Caco-2 (cell line): ENCODE measurements around the gene SIM1. TPM values are rescaled to one million over a fixed set of nuclear protein-coding genes. Genes with fewer than 3 reads are reported as not detected.

ENCODE experiments used
- BruUV-seq: library from RNA; stranded (reverse); fragments of 400-500 nt; replicated peaks from 2 replicates; lab custom pipeline; 2021; lab: Mats Ljungman, UMichigan
- CTCF ChIA-PET: fragments of 300-600 bp; sonication (Branson Sonifier 250); formaldehyde crosslinking; loops from one replicate; lab custom pipeline; 2022; ENCODE audit warnings: antibody characterized with exemption; lab: Charles Lee
- POLR2A ChIA-PET: fragments of 300-600 bp; sonication (Branson Sonifier 250); formaldehyde crosslinking; loops from one replicate; lab custom pipeline; 2022; ENCODE audit warnings: antibody characterized with exemption; lab: Charles Lee
- DNase-seq, 2 experiments: peaks; one replicate each; pipeline versions ENCODE4 v3.0.0 to v3.0.0-alpha.2; 2020 to 2022
- H3K27me3 ChIP-seq: replicated peaks from 2 replicates; pipeline ENCODE4 v1.6.0; 2011; ENCODE audit warnings: low read length; ENCODE audit not compliant: control insufficient read depth, insufficient read depth
- H3K36me3 ChIP-seq: 2 replicates; pipeline ENCODE4 v1.5.1; 2011; ENCODE audit warnings: low read length; ENCODE audit not compliant: control insufficient read depth, insufficient read depth
- H3K4me1 ChIP-seq: fragments of 250-450 bp; sonication (Bioruptor Pico); 2 replicates; pipeline ENCODE4 v1.5.1; 2020; ENCODE audit warnings: mild to moderate bottlenecking
- H3K4me3 ChIP-seq: 2 replicates; pipeline ENCODE4 v1.5.1; 2011; ENCODE audit warnings: low read depth, mild to moderate bottlenecking, control low read depth, low read length
- H3K9me3 ChIP-seq: fragments of 250-450 bp; sonication (Bioruptor Pico); 2 replicates; pipeline ENCODE4 v1.5.1; 2020; ENCODE audit warnings: mild to moderate bottlenecking, moderate library complexity
- H3K27ac Mint-ChIP-seq: one replicate; pipeline ENCODE4 v1.8.0; 2022; ENCODE audit warnings: mixed read lengths; ENCODE audit not compliant: unreplicated experiment
- H3K27me3 Mint-ChIP-seq: one replicate; pipeline ENCODE4 v1.8.0; 2022; ENCODE audit warnings: mixed read lengths; ENCODE audit not compliant: insufficient read depth, unreplicated experiment
- H3K36me3 Mint-ChIP-seq: one replicate; pipeline ENCODE4 v1.8.0; 2022; ENCODE audit warnings: mild to moderate bottlenecking, mixed read lengths; ENCODE audit not compliant: insufficient read depth, unreplicated experiment
- H3K4me1 Mint-ChIP-seq: one replicate; pipeline ENCODE4 v1.8.0; 2022; ENCODE audit warnings: low read depth, mixed read lengths; ENCODE audit not compliant: unreplicated experiment
- H3K4me3 Mint-ChIP-seq: one replicate; pipeline ENCODE4 v1.8.0; 2022; ENCODE audit warnings: mild to moderate bottlenecking, moderate library complexity, mixed read lengths; ENCODE audit not compliant: unreplicated experiment
- H3K9me3 Mint-ChIP-seq: one replicate; pipeline ENCODE4 v1.8.0; 2022; ENCODE audit warnings: mixed read lengths; ENCODE audit not compliant: unreplicated experiment
- CTCF ChIP-seq, 2 experiments: fragments of 200-600 bp in 1 of 2; IDR thresholded peaks; 1 replicate in 1 of 2; 2 replicates in 1 of 2; pipeline versions ENCODE4 v1.5.1 to v1.8.0; 2011 to 2022; ENCODE audit warnings: antibody characterized with exemption in 1 of 2, control low read depth in 1 of 2, inconsistent platforms in 1 of 2, low read depth in 1 of 2, low read length in 1 of 2, mild to moderate bottlenecking in 1 of 2, moderate library complexity in 1 of 2; ENCODE audit not compliant: insufficient read depth in 1 of 2, severe bottlenecking in 1 of 2, unreplicated experiment in 1 of 2
- intact Hi-C: fragments of 100-400 bp; cut with micrococcal nuclease; formaldehyde crosslinking; loops from one replicate; pipeline ENCODE4 v1.10.0; 2022; ENCODE audit not compliant: unreplicated experiment
- total RNA-seq: library from RNA; stranded (reverse); gene quantifications from 2 replicates; pipeline ENCODE4 v1.2.3, GENCODE V29; 2022

SIM1 gene
- total RNA-seq, 1 experiment from 2014 or later, result not detected

DNA sequence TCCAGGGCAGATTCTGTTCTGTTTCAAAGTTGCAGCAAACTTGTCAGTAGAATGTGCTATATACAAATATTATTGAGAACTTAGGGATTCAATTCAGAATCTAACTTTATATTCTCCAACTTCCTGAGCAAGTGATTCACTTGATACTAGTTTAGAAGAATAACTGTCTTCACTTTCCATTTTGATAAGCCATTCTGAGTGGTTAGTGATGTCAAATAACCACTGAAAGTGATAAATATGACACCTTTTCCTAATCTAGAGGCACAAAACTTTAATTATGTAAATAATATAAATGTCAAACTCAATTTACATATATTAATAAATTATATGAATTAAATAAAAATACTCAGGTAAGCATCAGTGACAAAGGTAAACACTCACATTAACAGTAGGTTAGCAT lies 20.5 kb upstream of the SIM1 start:
- H3K4me1 ChIP-seq, result no peaks in the 10 kb centered on the region
- no peak overlapping the region for H3K4me3 Mint-ChIP-seq
- CTCF ChIA-PET, result no interaction called here
- no peaks in the 10 kb centered on the region for H3K9me3 Mint-ChIP-seq
- no peaks in the 10 kb centered on the region for H3K27me3 ChIP-seq
- H3K4me1 Mint-ChIP-seq, result no peaks in the 10 kb centered on the region
- POLR2A ChIA-PET, result no interaction called here
- no peaks in the 10 kb centered on the region for H3K36me3 Mint-ChIP-seq
- H3K27ac Mint-ChIP-seq, result no peak overlapping the region
- no peak overlapping the region for H3K4me3 ChIP-seq
- TF ChIP-seq CTCF (IDR thresholded peaks at IDR 0.05; ENCODE audit: insufficient read depth in 1 of 2, low read depth in 1 of 2, low read length in 1 of 2, severe bottlenecking in 1 of 2, unreplicated experiment in 1 of 2), result no peak
- no peak for DNase-seq
- no TSS peak for BruUV-seq
- no peaks in the 10 kb centered on the region for H3K9me3 ChIP-seq
- H3K36me3 ChIP-seq, result no peaks in the 10 kb centered on the region
- intact Hi-C loops, result no loop called here
- no peaks in the 10 kb centered on the region for H3K27me3 Mint-ChIP-seq

- H3K9me3 Mint-ChIP-seq, result no peaks in the 10 kb centered on the region
- Histone ChIP-seq H3K4me1 (no peaks in the 10 kb centered on the region), H3K9me3 (no peaks in the 10 kb centered on the region), H3K36me3 (no peaks in the 10 kb centered on the region), H3K4me3 (no peak overlapping the region), H3K27me3 (no peaks in the 10 kb centered on the region)
- H3K36me3 Mint-ChIP-seq, result no peaks in the 10 kb centered on the region
- H3K4me3 Mint-ChIP-seq, result no peak overlapping the region
- TF ChIP-seq CTCF (IDR thresholded peaks at IDR 0.05; ENCODE audit: insufficient read depth in 1 of 2, low read depth in 1 of 2, low read length in 1 of 2, severe bottlenecking in 1 of 2, unreplicated experiment in 1 of 2), result no peak
- POLR2A ChIA-PET, result no interaction called here
- BruUV-seq, result no TSS peak
- CTCF ChIA-PET, result no interaction called here
- H3K27me3 Mint-ChIP-seq, result no peaks in the 10 kb centered on the region
- H3K4me1 Mint-ChIP-seq, result no peaks in the 10 kb centered on the region
- DNase-seq, result no peak
- intact Hi-C loops, result loop anchor here (5.0 kb wide), 1 partner anchor 178 kb away; no protein-coding TSS in a partner anchor
- no peak overlapping the region for H3K27ac Mint-ChIP-seq
Observed at GRCh38 chr6:100484474-100484873, 19.8 kb upstream of the SIM1 start.

- Mint-ChIP-seq H3K27ac (no peak overlapping the region), H3K27me3 (no peaks in the 10 kb centered on the region), H3K36me3 (no peaks in the 10 kb centered on the region), H3K9me3 (no peaks in the 10 kb centered on the region), H3K4me3 (no peak overlapping the region), H3K4me1 (no peaks in the 10 kb centered on the region)
- POLR2A ChIA-PET, result no interaction called here
- Histone ChIP-seq H3K27me3 (no peaks in the 10 kb centered on the region), H3K4me3 (no peak overlapping the region), H3K4me1 (no peaks in the 10 kb centered on the region), H3K9me3 (no peaks in the 10 kb centered on the region), H3K36me3 (no peaks in the 10 kb centered on the region)
- TF ChIP-seq CTCF (IDR thresholded peaks at IDR 0.05; ENCODE audit: insufficient read depth in 1 of 2, low read depth in 1 of 2, low read length in 1 of 2, severe bottlenecking in 1 of 2, unreplicated experiment in 1 of 2), result no peak
- CTCF ChIA-PET, result interaction anchor here (0.8 kb wide), 1 partner anchor 481 kb away, joined by 3 read pairs; no protein-coding TSS in a partner anchor
- intact Hi-C loops, result loop anchor here (5.0 kb wide), 1 partner anchor 180 kb away; no protein-coding TSS in a partner anchor
- BruUV-seq, result no TSS peak
- DNase-seq, result no peak
Observed at GRCh38 chr6:100482698-100483097, 18.0 kb upstream of the SIM1 start.
